GM18502 (cell line): ENCODE results near the gene FGD3.
A peak's percentile ranks its signal among the peaks of the same experiment; 100 is the strongest.

ENCODE experiments used
- ATAC-seq: cut with Tn5 transposase; IDR thresholded peaks from one replicate; pipeline ENCODE4 v1.9.1; 2021; ENCODE audit warnings: mild to moderate bottlenecking; ENCODE audit not compliant: unreplicated experiment, poor library complexity

The FGD3 gene

GRCh38 chr9:93064392-93065134 lies 117.2 kb downstream of the FGD3 start:
- ATAC-seq, result peak; percentile 92

DNA sequence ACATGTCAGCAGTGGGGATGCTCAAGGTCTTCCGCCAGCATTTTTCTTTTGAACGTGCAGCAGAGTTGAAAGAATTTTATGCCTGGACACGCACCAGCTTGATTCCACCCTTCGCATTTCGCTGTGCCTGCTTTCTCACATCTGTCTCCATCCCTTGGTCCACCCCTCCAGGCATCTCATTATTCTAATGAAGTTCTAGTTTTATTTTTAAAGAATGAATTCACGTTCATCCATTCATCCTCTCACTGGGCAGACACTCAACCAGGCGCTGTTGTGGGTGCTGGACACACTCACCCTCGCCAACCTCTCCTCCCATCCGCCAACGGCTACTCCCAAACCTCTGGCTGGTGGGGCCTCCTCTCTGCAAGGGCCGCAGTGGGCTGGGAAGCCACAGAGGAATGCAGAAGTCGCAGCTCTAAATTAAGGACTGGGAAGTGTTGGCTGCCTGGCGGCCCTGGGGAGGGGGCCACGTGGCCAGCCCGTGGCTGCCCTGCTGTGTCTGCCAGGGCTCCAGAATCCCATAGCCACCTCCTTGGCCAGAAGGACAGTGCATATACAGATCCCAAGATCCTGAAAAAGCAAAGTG lies 117.9 kb downstream of the FGD3 start:
- ATAC-seq, result no peak

GRCh38 chr9:93066978-93067603 lies 119.8 kb downstream of the FGD3 start:
- no peak for ATAC-seq

GRCh38 chr9:93068956-93069355 lies 121.6 kb downstream of the FGD3 start:
- no peak for ATAC-seq

- no peak for ATAC-seq
Observed at GRCh38 chr9:93071464-93071863, 124.1 kb downstream of the FGD3 start.

GRCh38 chr9:93072383-93072795 lies 125.1 kb downstream of the FGD3 start:
- ATAC-seq, result no peak

DNA sequence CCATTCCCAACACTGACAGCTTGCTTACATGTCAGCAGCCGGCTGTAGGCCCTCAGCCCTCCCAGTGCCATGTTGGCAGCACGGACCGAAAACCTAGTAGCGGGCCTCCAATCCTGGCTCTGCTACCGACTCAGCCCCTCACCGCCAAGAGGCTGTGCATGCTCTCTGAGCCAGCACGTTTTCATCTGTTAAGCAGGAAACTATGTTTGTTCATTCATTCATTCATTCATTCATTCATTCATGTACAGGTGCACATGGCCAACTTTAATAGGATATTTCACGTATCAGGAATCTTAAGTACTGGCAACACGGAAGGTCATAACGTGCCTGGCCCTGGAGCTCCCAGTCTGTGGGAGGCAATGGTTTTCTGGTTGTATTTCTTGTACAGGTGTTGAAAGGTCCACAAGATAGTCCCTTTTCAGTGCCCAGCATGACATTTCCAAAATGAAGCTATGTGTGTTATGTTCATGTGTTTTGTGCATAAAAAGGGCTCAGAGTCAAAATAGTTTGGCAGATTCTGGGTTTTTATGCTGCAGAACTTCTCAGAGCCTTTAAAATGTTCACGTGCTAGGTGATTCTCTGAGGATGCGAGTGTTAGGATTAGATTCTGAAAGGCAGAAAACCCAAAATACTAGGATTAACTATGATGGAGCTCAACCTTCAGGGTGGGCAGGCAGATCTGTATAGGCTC lies 128.9 kb downstream of the FGD3 start:
- no peak for ATAC-seq

- no peak for ATAC-seq
Observed at GRCh38 chr9:93076792-93077128, 129.4 kb downstream of the FGD3 start.

DNA sequence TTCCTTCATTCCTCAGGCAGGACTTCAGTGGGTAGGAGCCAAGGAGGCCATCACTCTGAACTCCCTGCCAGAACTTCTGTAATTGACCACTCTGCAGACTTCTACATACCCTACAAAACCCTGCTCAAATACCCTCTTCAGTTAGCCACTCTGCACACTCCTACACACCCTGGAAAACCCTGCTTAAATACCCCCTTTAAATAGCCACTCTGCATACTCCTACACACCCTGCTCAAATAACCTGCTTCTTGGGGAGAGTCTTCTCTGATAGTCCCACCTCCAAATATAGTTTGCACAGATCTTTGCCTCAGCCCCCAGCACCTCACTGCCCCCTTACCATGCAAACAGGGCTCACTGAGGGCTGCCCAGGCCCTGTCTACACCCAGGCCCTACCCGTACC lies 130.0 kb downstream of the FGD3 start:
- ATAC-seq, result no peak

- no peak for ATAC-seq
Observed at GRCh38 chr9:93077811-93078210, 130.5 kb downstream of the FGD3 start.

GRCh38 chr9:93079371-93079770 lies 132.0 kb downstream of the FGD3 start:
- no peak for ATAC-seq

GRCh38 chr9:93080406-93080805 lies 133.1 kb downstream of the FGD3 start:
- no peak for ATAC-seq

DNA sequence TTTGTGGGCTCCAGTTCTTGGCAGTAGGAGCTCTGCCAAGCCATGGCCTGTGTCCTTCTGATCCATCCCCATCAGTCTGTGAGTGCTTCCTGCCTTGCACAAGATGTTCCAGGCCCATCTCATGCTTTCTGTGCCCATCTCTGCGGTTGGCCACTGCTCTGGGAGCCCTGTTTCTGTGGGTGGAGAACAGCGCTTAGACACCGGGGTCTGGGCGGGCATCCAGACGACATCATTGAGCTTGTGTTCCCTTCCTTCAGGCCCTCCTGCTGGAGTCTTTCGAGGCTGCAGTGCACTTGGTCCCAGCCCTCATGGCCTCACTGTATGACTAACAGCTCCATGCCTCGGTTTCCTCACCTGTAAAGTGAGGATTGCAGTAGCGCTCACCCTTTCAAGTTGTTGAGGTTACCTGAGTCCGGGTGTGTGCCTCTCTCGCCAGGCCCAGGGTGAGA lies 133.8 kb downstream of the FGD3 start:
- ATAC-seq, result no peak

GRCh38 chr9:93081931-93082330 lies 134.6 kb downstream of the FGD3 start:
- no peak for ATAC-seq

DNA sequence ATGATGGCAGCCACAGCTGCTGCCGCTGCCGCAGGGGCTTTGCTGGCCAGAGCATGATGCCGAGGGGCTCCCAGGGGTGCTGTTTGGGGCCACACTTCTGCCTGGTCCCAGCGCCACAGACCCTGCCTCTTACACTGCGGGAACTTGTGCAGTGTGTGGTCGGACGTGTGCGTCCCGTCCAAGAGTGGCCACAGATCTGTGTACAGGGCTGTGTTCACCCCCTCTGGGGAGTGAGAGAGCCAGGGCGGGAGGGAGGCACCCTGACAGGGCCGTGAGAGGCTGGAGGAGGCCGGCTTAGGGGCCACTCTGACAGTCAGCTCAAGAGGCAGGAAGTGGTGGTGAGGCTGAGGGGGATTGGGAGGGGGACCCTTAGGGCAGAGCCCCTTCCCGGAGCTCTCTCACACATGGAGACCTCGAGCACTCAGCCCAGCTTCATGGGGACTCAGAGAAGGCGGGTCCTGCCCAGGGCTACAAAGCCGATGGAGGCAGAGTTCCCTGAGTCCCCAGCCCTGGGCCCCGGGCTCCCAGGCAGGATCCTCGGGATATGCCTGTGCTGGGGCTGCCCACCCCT lies 135.6 kb downstream of the FGD3 start:
- no peak for ATAC-seq

DNA sequence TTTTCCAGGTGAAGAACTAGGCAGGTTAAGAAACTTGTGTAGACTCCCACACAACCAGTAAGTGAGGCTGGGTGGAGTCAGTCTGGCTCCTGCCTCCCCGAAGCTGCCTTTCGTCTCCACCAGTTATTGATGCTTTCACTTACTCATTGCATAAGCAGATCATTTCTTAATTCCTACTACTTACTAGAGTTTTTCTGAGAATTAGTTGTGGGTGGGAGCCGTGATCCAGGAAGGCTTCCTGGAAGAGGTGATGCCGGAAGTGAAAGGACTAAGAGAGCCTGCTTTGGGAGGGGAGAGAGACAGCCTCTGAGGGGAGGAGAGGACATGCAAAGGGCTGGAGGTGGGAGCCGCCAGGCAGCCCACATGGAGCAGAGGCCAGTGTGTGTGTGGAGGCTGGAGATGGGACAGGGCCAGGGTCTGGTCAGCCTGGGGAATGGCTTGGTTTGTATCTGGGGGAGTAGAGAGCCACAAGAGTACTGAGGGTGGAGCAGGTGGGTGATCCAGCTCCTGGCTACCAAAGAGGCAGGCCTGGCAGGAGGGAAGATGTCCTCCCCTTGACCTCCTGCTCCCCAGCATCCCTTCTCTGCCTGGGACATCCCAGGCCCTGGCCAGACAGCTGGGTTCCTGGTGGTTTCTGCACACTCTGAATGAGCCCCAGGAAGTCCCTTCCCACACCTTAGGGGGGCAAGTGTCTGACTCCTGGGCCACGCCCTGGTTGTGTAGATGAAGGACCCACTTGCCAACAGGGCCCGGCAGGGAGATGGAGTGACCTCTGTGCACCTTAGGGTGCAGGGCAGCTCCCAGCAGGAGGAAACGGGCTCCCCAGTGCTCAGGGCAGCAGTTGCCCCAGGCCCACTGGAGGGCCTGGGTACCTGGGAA lies 136.5 kb downstream of the FGD3 start:
- ATAC-seq, result no peak

DNA sequence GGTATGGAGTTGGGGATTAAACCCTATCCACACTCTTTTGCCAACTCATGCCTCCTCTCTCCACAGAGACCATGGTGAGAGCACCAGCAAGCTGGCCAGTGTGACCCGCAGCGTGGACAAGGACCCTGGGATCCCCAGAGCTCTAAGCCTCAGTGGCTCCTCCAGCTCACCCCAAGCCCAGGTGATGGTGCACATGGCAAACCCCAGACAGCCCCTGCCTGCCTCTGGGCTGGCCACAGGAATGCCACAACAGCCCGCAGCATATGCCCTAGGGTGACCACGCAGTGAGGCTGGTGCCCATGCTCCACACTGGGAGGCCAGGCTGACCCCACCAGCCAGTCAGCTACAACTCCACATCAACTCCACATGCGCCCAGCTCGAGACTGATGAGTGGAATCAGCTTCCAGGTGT lies 137.2 kb downstream of the FGD3 start:
- no peak for ATAC-seq

- ATAC-seq, result no peak
Observed at GRCh38 chr9:93085676-93086075, 138.4 kb downstream of the FGD3 start.
